Naive thymus-derived CD8-positive, alpha-beta T cell (primary cell): Measurements from ENCODE around the gene CHRNA5. TPM values are rescaled to one million over a fixed set of nuclear protein-coding genes. Genes with fewer than 3 reads are reported as not detected.
"Not testable (repeated sequence)": the region's sequence is repeated elsewhere in the genome, so short reads cannot be mapped to it uniquely, and the experiment has no call there.

Source experiments
- ATAC-seq, 2 donors: fragments of 150-1000 bp; cut with Tn5 transposase in 1 of 2; sonication (Bioruptor Pico), chemical (Tn5 transposase) in 1 of 2; 1 replicate in 1 of 2; 2 replicates in 1 of 2; pipeline ENCODE4 v1.10.0; 2021; ENCODE audit warnings: mild to moderate bottlenecking in 2 of 2, moderate library complexity in 2 of 2
- POLR2A ChIA-PET: fragments of 350-600 bp; sonication (Branson Sonifier 250); formaldehyde crosslinking; loops from one replicate; lab custom pipeline; 2021; ENCODE audit warnings: antibody characterized with exemption; lab: Charles Lee
- DNase-seq, 10 donors: peaks; one replicate each; pipeline versions ENCODE4 v3.0.0 to v3.0.0-alpha.2; 2020 to 2022
- H3K27ac Mint-ChIP-seq, 10 donors: one replicate each; pipeline ENCODE4 v1.8.0; 2020 to 2022; ENCODE audit warnings: mild to moderate bottlenecking in 10 of 10, mixed read lengths in 10 of 10, moderate library complexity in 4 of 10, inconsistent platforms in 1 of 10
- H3K27me3 Mint-ChIP-seq, 5 donors: one replicate each; pipeline ENCODE4 v1.8.0; 2021 to 2022; ENCODE audit warnings: mixed read lengths in 5 of 5
- H3K36me3 Mint-ChIP-seq, 3 donors: one replicate each; pipeline ENCODE4 v1.8.0; 2020 to 2022; ENCODE audit warnings: mixed read lengths in 3 of 3, mild to moderate bottlenecking in 2 of 3, inconsistent platforms in 1 of 3
- H3K4me1 Mint-ChIP-seq, 4 donors: one replicate each; pipeline ENCODE4 v1.8.0; 2021 to 2022; ENCODE audit warnings: mixed read lengths in 4 of 4
- H3K4me3 Mint-ChIP-seq, 10 donors: one replicate each; pipeline ENCODE4 v1.8.0; 2020 to 2022; ENCODE audit warnings: mild to moderate bottlenecking in 10 of 10, mixed read lengths in 10 of 10, moderate library complexity in 6 of 10, inconsistent platforms in 1 of 10
- H3K9me3 Mint-ChIP-seq, 9 donors: one replicate each; pipeline ENCODE4 v1.8.0; 2020 to 2022; ENCODE audit warnings: mixed read lengths in 9 of 9, mild to moderate bottlenecking in 3 of 9, inconsistent platforms in 1 of 9, moderate library complexity in 1 of 9
- polyA plus RNA-seq, 3 donors: library from polyadenylated mRNA; unstranded; fragments of 300-500 nt; fragmentation: Illumina TruSeq; gene quantifications; one replicate each; pipeline ENCODE4 v1.2.3, GENCODE V29; 2021
- total RNA-seq, 8 experiments: library from RNA in 2 of 8; stranded (reverse) in 2 of 8; gene quantifications; one replicate each; pipeline ENCODE4 v1.2.3 and lab custom pipeline; 2021 to 2026

The CHRNA5 gene
- total RNA-seq (1 to 10 TPM; 1.3 TPM), polyA plus RNA-seq (under 1 TPM in 2 of 3 donors, not detected in 1; 0.34 to 0.47 TPM), total RNA-seq (lab: John Stamatoyannopoulos, UW) (0.50 to 4.4 (median 0.83) reads per million in 6 experiments)

DNA sequence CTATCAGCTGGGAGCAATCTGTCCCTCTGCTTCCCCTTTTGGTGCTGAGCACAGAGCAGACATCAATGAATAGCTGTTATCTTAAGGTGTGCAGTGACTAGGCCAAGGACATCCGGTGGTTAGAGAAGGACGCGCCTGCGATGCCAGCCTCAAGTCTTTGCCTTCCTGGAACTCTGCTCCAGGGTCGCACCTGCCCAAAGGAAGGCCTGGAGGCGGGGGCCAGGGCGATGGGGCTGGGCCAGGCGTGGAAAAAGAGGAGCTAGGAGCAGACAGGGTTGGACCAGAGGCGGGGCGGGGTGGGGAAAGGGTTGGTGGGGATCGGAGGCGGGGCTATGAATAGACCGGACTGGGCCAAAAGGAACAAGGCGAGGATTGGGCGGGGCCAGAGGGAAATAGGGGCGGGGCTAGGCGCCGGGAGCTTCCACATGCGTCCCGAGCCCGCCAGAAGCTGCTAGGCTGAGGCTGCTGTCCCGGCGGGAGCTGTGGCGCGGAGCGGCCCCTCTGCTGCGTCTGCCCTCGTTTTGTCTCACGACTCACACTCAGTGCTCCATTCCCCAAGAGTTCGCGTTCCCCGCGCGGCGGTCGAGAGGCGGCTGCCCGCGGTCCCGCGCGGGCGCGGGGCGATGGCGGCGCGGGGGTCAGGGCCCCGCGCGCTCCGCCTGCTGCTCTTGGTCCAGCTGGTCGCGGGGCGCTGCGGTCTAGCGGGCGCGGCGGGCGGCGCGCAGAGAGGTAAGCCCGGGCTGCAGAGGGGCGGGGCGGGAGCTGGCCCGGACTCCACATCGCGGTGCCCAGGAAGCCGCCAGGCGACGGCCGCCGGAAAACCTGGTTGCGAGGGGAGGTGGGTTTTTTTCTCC, at the start of gene CHRNA5:
Gene CHRNA5, plus strand, starts transcription at position 424 of the 854 bp plus-strand sequence. Its CDS starts 200 bp downstream, at position 624.
- H3K9me3 Mint-ChIP-seq = no peaks in the 10 kb centered on the region
- peaks cover 0 to 3% (median 0%) of the 10 kb centered on the region in 3 donors for H3K36me3 Mint-ChIP-seq
- H3K4me3 Mint-ChIP-seq = peak within 1 kb of the TSS; percentile 85 to 97 (median 88)
- DNase-seq (peak in 8 of 10 donors; percentile 10 to 44 (median 27)), ATAC-seq (peak; percentile 76 to 83)
- peaks cover 4 to 27% (median 14%) of the 10 kb centered on the region in 5 donors for H3K27me3 Mint-ChIP-seq
- peak within 1 kb of the TSS in 9 of 10 donors; percentile 20 to 82 (median 58) for H3K27ac Mint-ChIP-seq
- peaks cover 15 to 22% (median 20%) of the 10 kb centered on the region in 4 donors for H3K4me1 Mint-ChIP-seq
- POLR2A ChIA-PET = interaction anchor here (0.6 to 2.2 kb wide), 2 partner anchors 25 to 84 kb away, joined by 4 to 7 read pairs; partner anchors contain the start of gene PSMA4

DNA sequence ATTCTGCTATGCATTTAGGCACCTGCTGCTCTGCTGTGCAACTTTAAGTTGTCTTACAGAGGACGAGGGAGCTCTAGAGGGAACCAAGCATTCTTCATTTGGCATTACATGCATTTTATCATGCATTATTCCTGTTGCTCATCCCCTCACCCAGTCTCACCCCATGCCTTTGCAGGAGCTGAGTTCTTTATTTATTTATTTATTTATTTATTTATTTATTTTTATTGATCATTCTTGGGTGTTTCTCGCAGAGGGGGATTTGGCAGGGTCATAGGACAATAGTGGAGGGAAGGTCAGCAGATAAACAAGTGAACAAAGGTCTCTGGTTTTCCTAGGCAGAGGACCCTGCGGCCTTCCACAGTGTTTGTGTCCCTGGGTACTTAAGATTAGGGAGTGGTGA, 45.3 kb upstream of the CHRNA5 start:
- H3K9me3 Mint-ChIP-seq, ATAC-seq, H3K4me3 Mint-ChIP-seq, POLR2A ChIA-PET, DNase-seq, H3K4me1 Mint-ChIP-seq, H3K27ac Mint-ChIP-seq, H3K27me3 Mint-ChIP-seq: not testable (repeated sequence)
- peaks cover 0 to 21% (median 10%) of the 10 kb centered on the region in 3 donors for H3K36me3 Mint-ChIP-seq

DNA sequence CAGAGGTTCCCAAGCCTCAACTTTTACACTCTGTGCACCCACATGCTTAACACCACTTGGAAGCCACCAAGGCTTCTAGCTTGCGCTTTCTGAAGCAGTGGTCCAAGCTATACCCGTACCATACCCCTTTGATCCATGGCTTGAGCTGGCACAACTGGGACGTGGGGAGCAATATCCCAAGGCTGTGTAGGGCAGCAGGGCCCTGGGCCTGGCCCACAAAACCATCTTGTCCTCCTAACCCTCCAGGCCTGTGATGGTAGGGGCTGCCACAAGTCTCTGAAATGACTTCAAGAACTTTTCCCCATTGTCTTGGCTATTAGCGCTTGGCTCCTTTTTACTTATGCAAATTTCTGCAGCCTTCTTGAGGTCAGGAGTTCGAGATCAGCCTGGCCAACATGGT, 41.1 kb upstream of the CHRNA5 start:
- Mint-ChIP-seq H3K36me3 (peaks cover 0 to 13% (median 3%) of the 10 kb centered on the region in 3 donors), H3K4me3 (no peak overlapping the region), H3K9me3 (no peaks in the 10 kb centered on the region), H3K4me1 (no peaks in the 10 kb centered on the region), H3K27me3 (peaks cover 0 to 1% (median 0%) of the 10 kb centered on the region in 5 donors), H3K27ac (no peak overlapping the region)
- DNase-seq = no peak
- POLR2A ChIA-PET = interaction anchor here (0.6 kb wide), 1 partner anchor 33 kb away, joined by 5 read pairs; no protein-coding TSS in a partner anchor
- no peak for ATAC-seq

DNA sequence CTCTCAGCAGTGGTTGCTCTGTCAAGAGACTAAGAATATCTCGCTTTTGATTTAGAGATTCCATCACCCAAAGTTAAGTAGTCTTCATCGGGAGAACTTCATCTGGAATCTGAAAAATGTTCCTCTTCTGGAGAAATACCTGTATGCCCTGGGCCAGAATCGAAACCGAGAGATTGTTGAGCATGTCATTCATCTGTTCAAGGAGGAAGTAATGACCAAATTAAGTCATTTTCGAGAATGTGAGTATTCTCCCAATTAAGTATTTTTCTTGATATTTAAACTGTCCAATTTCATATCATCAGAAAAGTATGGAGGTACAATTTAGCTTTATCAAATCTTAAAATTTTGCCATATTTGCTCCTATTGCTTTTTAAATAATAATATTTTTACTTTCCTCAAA, 38.0 kb upstream of the CHRNA5 start:
- no peaks in the 10 kb centered on the region for H3K9me3 Mint-ChIP-seq
- POLR2A ChIA-PET = no interaction called here
- no peak overlapping the region for H3K4me3 Mint-ChIP-seq
- DNase-seq = no peak
- no peak for ATAC-seq
- peaks cover 0 to 1% (median 0%) of the 10 kb centered on the region in 5 donors for H3K27me3 Mint-ChIP-seq
- no peaks in the 10 kb centered on the region for H3K4me1 Mint-ChIP-seq
- peaks cover 0 to 13% (median 3%) of the 10 kb centered on the region in 3 donors for H3K36me3 Mint-ChIP-seq
- no peak overlapping the region for H3K27ac Mint-ChIP-seq

DNA sequence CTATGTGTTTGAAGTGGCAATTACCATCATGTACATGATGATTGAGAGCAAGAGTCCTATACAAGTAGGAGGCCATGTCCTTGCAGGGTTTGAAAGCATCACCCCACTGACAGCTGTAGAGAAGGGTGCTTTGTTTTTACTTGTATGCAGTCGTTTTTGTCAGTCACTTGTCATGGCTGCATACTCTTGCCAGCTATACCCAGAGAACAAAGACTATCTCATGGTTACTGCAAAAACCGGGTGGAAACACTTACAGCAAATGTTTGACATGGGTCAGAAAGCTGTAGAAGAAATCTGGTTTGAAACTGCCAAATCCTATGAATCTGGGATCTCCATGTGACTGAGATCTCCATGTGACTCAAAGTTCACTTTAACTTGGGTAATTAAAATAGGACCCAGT, 32.0 kb upstream of the CHRNA5 start:
- DNase-seq (no peak), ATAC-seq (no peak)
- H3K27me3 Mint-ChIP-seq = no peaks in the 10 kb centered on the region
- no peaks in the 10 kb centered on the region for H3K9me3 Mint-ChIP-seq
- POLR2A ChIA-PET = no interaction called here
- no peak overlapping the region for H3K4me3 Mint-ChIP-seq
- H3K4me1 Mint-ChIP-seq = no peaks in the 10 kb centered on the region
- no peaks in the 10 kb centered on the region for H3K36me3 Mint-ChIP-seq
- H3K27ac Mint-ChIP-seq = no peak overlapping the region

DNA sequence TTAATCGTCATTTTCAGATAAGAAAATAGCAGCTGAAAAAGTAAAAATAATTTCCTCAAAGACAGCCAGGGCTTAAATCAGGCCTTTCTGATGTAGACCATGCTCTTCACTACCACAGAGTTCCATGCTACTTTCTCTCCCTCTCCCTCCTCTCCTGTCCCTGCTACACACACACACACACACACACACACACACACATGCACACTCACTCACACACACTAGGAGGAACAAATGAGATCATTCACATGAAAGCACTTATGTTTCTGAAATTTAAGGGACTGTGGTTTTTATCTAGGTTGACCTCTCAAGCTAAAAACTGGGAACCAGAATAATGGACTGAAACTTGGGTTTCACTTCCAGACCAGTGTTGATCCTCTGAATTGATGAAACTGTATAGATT, 29.2 kb upstream of the CHRNA5 start:
- POLR2A ChIA-PET = interaction anchor here (0.6 to 0.7 kb wide), 2 partner anchors 14 to 389 kb away, joined by 3 read pairs; no protein-coding TSS in a partner anchor

DNA sequence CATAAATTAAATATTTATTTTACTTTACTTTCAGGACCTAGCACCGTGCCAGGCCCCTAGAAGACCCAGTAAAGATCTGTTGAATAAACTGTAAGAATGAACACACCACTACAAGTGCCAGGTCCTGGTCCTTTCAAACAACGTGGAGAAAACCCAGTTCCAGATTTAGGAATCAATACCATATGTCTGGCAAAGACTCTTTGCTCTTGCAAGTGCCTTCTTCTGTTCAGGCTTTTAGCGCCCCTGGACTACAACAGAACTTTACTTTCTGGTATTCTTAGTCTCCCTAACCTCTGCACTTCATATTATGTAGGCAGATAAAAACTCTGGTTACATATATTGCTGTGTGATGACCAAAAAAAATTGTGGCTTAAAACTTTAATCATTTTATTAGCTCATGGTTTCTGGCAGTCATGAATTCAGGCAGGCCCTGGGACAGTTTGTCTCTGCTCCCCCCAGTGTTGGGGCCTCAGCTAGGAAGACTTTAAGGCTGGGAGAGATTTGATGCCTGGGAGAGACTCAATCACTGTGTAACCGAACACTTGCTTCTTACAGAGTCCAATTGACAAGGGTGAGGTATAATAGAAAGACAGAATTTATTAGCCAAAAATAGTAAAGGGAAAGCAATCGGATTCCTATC, 27.9 kb upstream of the CHRNA5 start:
- Mint-ChIP-seq H3K4me3 (no peak overlapping the region), H3K27me3 (no peaks in the 10 kb centered on the region), H3K4me1 (peaks cover 11 to 20% (median 18%) of the 10 kb centered on the region in 4 donors), H3K9me3 (no peaks in the 10 kb centered on the region), H3K36me3 (peaks cover 0 to 8% (median 4%) of the 10 kb centered on the region in 3 donors), H3K27ac (no peak overlapping the region)
- DNase-seq (no peak), ATAC-seq (no peak)
- POLR2A ChIA-PET = no interaction called here

More for the DNA sequence above, 29.2 kb upstream of the CHRNA5 start:
- Mint-ChIP-seq H3K9me3 (no peaks in the 10 kb centered on the region), H3K27me3 (no peaks in the 10 kb centered on the region), H3K4me3 (no peak overlapping the region), H3K4me1 (peaks cover 4 to 8% (median 6%) of the 10 kb centered on the region in 4 donors), H3K27ac (no peak overlapping the region), H3K36me3 (peaks cover 0 to 4% (median 0%) of the 10 kb centered on the region in 3 donors)
- DNase-seq (no peak), ATAC-seq (no peak)

DNA sequence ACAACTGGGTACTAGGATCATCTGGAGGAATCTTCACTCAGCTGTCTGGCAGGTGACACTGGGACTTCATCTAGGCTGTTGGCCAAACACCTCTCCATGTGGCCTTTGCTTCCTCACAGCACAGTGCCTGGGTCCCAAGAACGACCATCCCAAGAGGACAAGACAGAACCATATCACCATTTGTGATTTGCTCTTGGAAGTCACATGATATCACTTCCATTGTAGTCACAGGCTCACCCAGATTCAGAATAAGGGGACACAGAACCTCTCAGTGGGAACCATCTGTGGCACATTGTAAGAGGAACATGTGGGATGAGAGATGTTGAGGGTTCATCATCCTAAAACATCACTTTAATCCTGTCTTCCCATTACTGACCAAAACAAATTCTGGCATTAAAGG, 27.0 kb upstream of the CHRNA5 start:
- Mint-ChIP-seq H3K4me1 (peaks cover 12 to 29% (median 26%) of the 10 kb centered on the region in 4 donors), H3K36me3 (peaks cover 4 to 18% (median 4%) of the 10 kb centered on the region in 3 donors), H3K27ac (peak overlapping the region in 6 of 10 donors; percentile 9 to 99 (median 98)), H3K27me3 (no peaks in the 10 kb centered on the region), H3K9me3 (no peaks in the 10 kb centered on the region), H3K4me3 (peak overlapping the region in 7 of 10 donors; percentile 1 to 97 (median 59))
- no peak for DNase-seq
- POLR2A ChIA-PET = no interaction called here
- ATAC-seq = no peak

DNA sequence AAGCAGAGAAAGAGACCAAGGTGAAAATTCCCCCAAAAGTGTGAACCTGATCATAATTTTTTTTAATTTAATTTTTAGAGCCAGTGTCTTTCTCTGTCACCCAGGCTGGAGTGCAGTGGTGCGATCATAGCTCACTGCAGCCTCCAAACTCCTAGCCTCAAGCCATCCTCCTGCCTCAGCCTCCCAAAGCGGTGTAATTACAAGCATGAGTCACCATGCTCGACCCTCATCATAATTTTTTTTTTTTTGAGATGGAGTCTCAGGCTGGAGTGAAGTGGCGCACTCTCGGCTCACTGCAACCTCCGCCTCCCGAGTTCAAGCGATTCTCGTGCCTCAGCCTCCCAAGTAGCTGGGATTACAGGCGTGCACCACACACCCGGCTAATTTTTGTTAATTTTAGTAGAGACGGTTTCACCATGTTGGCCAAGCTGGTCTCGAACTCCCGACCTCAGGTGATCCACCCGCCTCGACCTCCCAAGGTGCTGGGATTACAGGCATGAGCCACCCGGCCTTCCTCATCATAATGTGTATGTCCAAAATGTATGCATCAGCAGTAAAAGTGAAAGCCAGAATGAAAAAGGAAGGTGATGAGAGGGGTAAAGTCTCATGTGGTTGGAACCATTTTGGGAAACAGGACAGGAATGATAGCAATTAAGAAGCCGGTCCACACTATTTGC, 25.7 kb upstream of the CHRNA5 start:
- peaks cover 12 to 31% (median 28%) of the 10 kb centered on the region in 4 donors for H3K4me1 Mint-ChIP-seq
- POLR2A ChIA-PET = interaction anchor here (0.8 to 2.0 kb wide), 7 partner anchors 9 to 391 kb away, joined by 3 to 31 read pairs (median 7); partner anchors contain the start of genes CHRNA5, IREB2 and MORF4L1

DNA sequence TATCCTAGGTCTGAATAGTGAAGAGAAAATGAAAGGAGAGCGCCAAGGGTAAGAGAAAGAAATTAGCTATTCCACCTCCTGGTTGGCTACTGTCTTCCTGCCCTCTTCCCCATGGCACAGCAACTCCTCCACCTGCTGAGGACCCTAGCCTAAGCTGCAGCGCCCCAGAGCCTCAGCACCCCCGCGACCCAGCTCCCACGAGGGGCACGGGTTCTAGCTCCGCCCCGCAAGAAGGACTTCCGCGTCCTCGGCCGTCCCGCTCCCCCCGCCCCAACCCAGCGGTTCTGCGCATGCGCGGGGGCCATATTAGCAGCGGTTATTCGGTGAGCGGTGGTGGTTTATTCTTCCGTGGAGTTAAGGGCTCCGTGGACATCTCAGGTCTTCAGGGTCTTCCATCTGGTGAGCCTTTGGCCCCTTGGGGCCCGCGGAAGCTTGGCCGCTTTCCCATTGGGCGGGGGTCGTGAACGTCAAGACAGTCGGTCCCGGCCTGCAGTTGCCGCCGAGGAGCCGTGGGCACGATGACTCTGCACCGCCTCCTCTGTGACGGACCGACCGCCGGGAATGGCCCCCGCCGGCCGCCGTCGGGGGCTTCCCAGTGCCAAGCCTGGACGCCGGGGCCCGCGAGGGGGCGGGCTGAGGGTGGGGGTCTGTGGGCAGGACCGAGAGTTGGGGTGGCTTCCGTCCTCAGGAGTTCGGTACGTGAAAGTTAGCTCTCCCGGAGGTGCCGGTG, 25.0 kb upstream of the CHRNA5 start, which contains the start of gene PSMA4:
Gene PSMA4, plus strand, starts transcription at position 304 of the 730 bp plus-strand sequence. CDS start 1,484 bp downstream, outside the sequence.
- peak within 1 kb of the TSS; percentile 98 to 100 (median 99) for H3K27ac Mint-ChIP-seq
- H3K36me3 Mint-ChIP-seq = peaks cover 4 to 33% (median 4%) of the 10 kb centered on the region in 3 donors
- H3K27me3 Mint-ChIP-seq = no peaks in the 10 kb centered on the region
- peak within 1 kb of the TSS; percentile 87 to 99 (median 96) for H3K4me3 Mint-ChIP-seq
- POLR2A ChIA-PET = interaction anchor here (0.6 to 2.0 kb wide), 11 partner anchors 10 to 392 kb away, joined by 3 to 31 read pairs (median 5); partner anchors contain the start of genes CHRNA5, IREB2, MORF4L1 and SKIC8
- ATAC-seq (peak; percentile 87), DNase-seq (peak; percentile 85 to 99 (median 94))
- peaks cover 12 to 33% (median 28%) of the 10 kb centered on the region in 4 donors for H3K4me1 Mint-ChIP-seq
- no peaks in the 10 kb centered on the region for H3K9me3 Mint-ChIP-seq

More for the DNA sequence above, 25.7 kb upstream of the CHRNA5 start:
- peak overlapping the region; percentile 87 to 99 (median 96) for H3K4me3 Mint-ChIP-seq
- DNase-seq, H3K27me3 Mint-ChIP-seq, ATAC-seq, H3K9me3 Mint-ChIP-seq: not testable (repeated sequence)
- H3K27ac Mint-ChIP-seq = peak overlapping the region; percentile 98 to 100 (median 99)
- peaks cover 4 to 28% (median 4%) of the 10 kb centered on the region in 3 donors for H3K36me3 Mint-ChIP-seq
